Measurements from ENCODE around the gene GRK5. TPM values are rescaled to one million over a fixed set of nuclear protein-coding genes. Genes with fewer than 3 reads are reported as not detected.

Gene GRK5
- total RNA-seq, 1 donor from 2014 or later, result 20.2 TPM

- DNase-seq (ENCODE audit: low spot score), result no peak
Observed at GRCh38 chr10:119498889-119499676, 291.7 kb downstream of the GRK5 start.

- DNase-seq (ENCODE audit: low spot score), result no peak
Observed at GRCh38 chr10:119499677-119500002, 292.3 kb downstream of the GRK5 start.

- DNase-seq (ENCODE audit: low spot score), result no peak
Observed at GRCh38 chr10:119500123-119500795, 292.9 kb downstream of the GRK5 start.

- DNase-seq (ENCODE audit: low spot score), result no peak
Observed at GRCh38 chr10:119500821-119501220, 293.4 kb downstream of the GRK5 start.

GRCh38 chr10:119501690-119502089 lies 294.3 kb downstream of the GRK5 start:
- DNase-seq (ENCODE audit: low spot score), result no peak

- DNase-seq (ENCODE audit: low spot score), result no peak
Observed at GRCh38 chr10:119502209-119502608, 294.8 kb downstream of the GRK5 start.

GRCh38 chr10:119502618-119503155 lies 295.3 kb downstream of the GRK5 start:
- no peak for DNase-seq (ENCODE audit: low spot score)

- DNase-seq (ENCODE audit: low spot score), result no peak
Observed at GRCh38 chr10:119503821-119504220, 296.4 kb downstream of the GRK5 start.

- DNase-seq (ENCODE audit: low spot score), result no peak
Observed at GRCh38 chr10:119504651-119505050, 297.3 kb downstream of the GRK5 start.

- no peak for DNase-seq (ENCODE audit: low spot score)
Observed at GRCh38 chr10:119505131-119505551, 297.8 kb downstream of the GRK5 start.

Small RNAs within 50 kb of the gene (microRNA-seq; reads per million reads assigned to microRNA genes)
- gene MIR4681 (ENCODE audit: borderline number of aligned reads), result not detected

Other genes starting within 250 kb of the GRK5 start
- gene NANOS1, start 177.9 kb upstream of the GRK5 start, total RNA-seq, result 54.3 TPM
- 159 TPM for gene EIF3A, start 126.8 kb upstream of the GRK5 start, total RNA-seq
- gene DENND10, start 103.5 kb upstream of the GRK5 start, total RNA-seq, result 49.4 TPM
- 18.5 TPM for gene SFXN4, start 41.9 kb upstream of the GRK5 start, total RNA-seq
- gene PRDX3, start 28.8 kb upstream of the GRK5 start, total RNA-seq, result 141 TPM

All from mesenteric fat pad (tissue), 1 donor.